GM20000 (cell line): ENCODE results near the gene ALDH1A1.

Source experiments
- DNase-seq: peaks from one replicate; pipeline ENCODE4 v3.0.0; 2012; ENCODE audit warnings: low spot score
- CTCF ChIP-seq: IDR thresholded peaks from 2 replicates; pipeline ENCODE4 v1.5.1; 2012; ENCODE audit warnings: mild to moderate bottlenecking, control low read depth; ENCODE audit errors: extremely low read depth, missing control alignments

The ALDH1A1 gene

GRCh38 chr9:72911816-72912215 lies 41.0 kb downstream of the ALDH1A1 start:
- TF ChIP-seq CTCF: no peak
- no peak for DNase-seq

- DNase-seq: no peak
- no peak for TF ChIP-seq CTCF
Measured at GRCh38 chr9:72911247-72911775, 41.5 kb downstream of the ALDH1A1 start.

- no peak for TF ChIP-seq CTCF
- no peak for DNase-seq
Measured at GRCh38 chr9:72909428-72909827, 43.4 kb downstream of the ALDH1A1 start.

- no peak for DNase-seq
- TF ChIP-seq CTCF: no peak
Measured at GRCh38 chr9:72907421-72907820, 45.4 kb downstream of the ALDH1A1 start.

GRCh38 chr9:72906810-72907209 lies 46.0 kb downstream of the ALDH1A1 start:
- TF ChIP-seq CTCF: no peak
- no peak for DNase-seq

- no peak for DNase-seq
- no peak for TF ChIP-seq CTCF
Measured at GRCh38 chr9:72905514-72906480, 47.1 kb downstream of the ALDH1A1 start.
